ENCODE results near the gene RAB20.

DNA sequence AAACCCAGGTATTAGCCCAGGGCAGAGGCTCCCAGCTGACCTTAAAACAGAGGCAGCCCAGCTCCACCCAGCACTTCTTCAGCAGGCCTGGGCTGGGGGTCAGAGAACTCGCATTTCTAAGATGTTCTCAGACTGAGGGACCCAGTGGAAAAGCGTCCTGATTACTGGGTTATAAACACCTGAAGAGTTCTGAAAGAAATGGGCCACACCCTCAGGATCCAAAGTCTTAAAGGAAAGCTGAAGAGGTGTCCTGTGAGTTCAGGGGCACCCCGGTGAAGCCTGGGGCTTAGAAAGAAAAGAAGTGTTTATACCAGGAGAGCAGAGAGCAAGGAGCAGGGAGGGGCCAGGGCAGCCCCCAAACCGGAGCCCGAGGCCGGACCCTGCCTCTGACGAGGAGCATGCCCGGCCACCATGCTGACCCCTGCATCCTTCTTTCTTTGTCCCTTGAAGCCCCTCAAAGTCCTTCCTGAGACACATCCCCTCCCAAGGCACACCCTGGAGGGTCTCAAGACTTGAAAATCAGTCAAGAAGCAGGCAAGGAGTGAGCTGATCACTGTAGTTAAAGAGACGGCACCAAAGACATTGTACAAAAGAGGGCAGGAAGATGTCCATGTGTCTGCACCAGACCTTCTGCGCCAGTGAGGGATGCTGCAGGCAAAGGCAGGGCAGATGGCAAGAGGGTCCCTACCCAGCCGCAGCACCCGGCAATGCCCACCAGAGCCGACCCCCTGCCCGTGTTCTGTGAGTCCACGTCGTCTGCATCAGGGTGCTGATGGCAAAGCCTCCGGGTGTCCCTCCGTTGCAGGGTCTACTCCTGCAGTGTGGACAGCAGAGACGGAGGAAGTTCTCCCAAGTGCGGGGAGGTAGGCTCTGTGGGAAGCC is 10.6 kb upstream of the RAB20 start:
- TF ChIP-seq EZH2 (IDR thresholded peaks at IDR 0.05; ENCODE audit: insufficient read depth, poor library complexity, severe bottlenecking) (no peak), EZH2phosphoT487 (IDR thresholded peaks at IDR 0.05; ENCODE audit: insufficient read depth, low read depth) (no peak)
